ENCODE measurements around the gene KLHL6.

Gene KLHL6

GRCh38 chr3:183582161-183582560 is 26.7 kb upstream of the KLHL6 start:
- Histone ChIP-seq H3K4me1 (peaks cover 31% of the 10 kb centered on the region), H3K36me3 (no peaks in the 10 kb centered on the region), H3K4me3 (ENCODE audit: low read depth, low read length) (no peak overlapping the region), H3K27me3 (no peaks in the 10 kb centered on the region), H3K9me3 (no peaks in the 10 kb centered on the region)
- no peak for DNase-seq
- no peak for TF ChIP-seq CTCF (IDR thresholded peaks at IDR 0.05; ENCODE audit: low read depth, low read length)

- no peaks in the 10 kb centered on the region for H3K36me3 ChIP-seq
- TF ChIP-seq CTCF (IDR thresholded peaks at IDR 0.05; ENCODE audit: low read depth, low read length): no peak
- H3K4me1 ChIP-seq: peaks cover 34% of the 10 kb centered on the region
- no peaks in the 10 kb centered on the region for H3K27me3 ChIP-seq
- H3K9me3 ChIP-seq: no peaks in the 10 kb centered on the region
- DNase-seq: no peak
- no peak overlapping the region for H3K4me3 ChIP-seq (ENCODE audit: low read depth, low read length)
These were observed 26.1 kb upstream of the KLHL6 start for GRCh38 chr3:183581496-183582155.

GRCh38 chr3:183579967-183580900 is 24.7 kb upstream of the KLHL6 start:
- DNase-seq: no peak
- Histone ChIP-seq H3K27me3 (no peaks in the 10 kb centered on the region), H3K36me3 (no peaks in the 10 kb centered on the region), H3K4me1 (peaks cover 29% of the 10 kb centered on the region), H3K4me3 (ENCODE audit: low read depth, low read length) (no peak overlapping the region), H3K9me3 (no peaks in the 10 kb centered on the region)
- TF ChIP-seq CTCF (IDR thresholded peaks at IDR 0.05; ENCODE audit: low read depth, low read length): no peak

- DNase-seq: no peak
- Histone ChIP-seq H3K27me3 (no peaks in the 10 kb centered on the region), H3K36me3 (no peaks in the 10 kb centered on the region), H3K9me3 (no peaks in the 10 kb centered on the region), H3K4me3 (ENCODE audit: low read depth, low read length) (no peak overlapping the region), H3K4me1 (peaks cover 12% of the 10 kb centered on the region)
- TF ChIP-seq CTCF (IDR thresholded peaks at IDR 0.05; ENCODE audit: low read depth, low read length): no peak
These were observed 22.7 kb upstream of the KLHL6 start for GRCh38 chr3:183578179-183578578.

GRCh38 chr3:183577346-183577745 is 21.8 kb upstream of the KLHL6 start:
- no peak for DNase-seq
- H3K27me3 ChIP-seq: no peaks in the 10 kb centered on the region
- peaks cover 9% of the 10 kb centered on the region for H3K4me1 ChIP-seq
- TF ChIP-seq CTCF (IDR thresholded peaks at IDR 0.05; ENCODE audit: low read depth, low read length): no peak
- H3K4me3 ChIP-seq (ENCODE audit: low read depth, low read length): no peak overlapping the region
- H3K9me3 ChIP-seq: no peaks in the 10 kb centered on the region
- no peaks in the 10 kb centered on the region for H3K36me3 ChIP-seq
